Caco-2 (cell line): Measurements from ENCODE around the gene TSC22D3. TPM values are rescaled to one million over a fixed set of nuclear protein-coding genes. Genes with fewer than 3 reads are reported as not detected.

ENCODE experiments used
- BruUV-seq: library from RNA; stranded (reverse); fragments of 400-500 nt; replicated peaks from 2 replicates; lab custom pipeline; 2021; lab: Mats Ljungman, UMichigan
- CTCF ChIA-PET: fragments of 300-600 bp; sonication (Branson Sonifier 250); formaldehyde crosslinking; loops from one replicate; lab custom pipeline; 2022; ENCODE audit warnings: antibody characterized with exemption; lab: Charles Lee
- POLR2A ChIA-PET: fragments of 300-600 bp; sonication (Branson Sonifier 250); formaldehyde crosslinking; loops from one replicate; lab custom pipeline; 2022; ENCODE audit warnings: antibody characterized with exemption; lab: Charles Lee
- DNase-seq, 2 experiments: peaks; one replicate each; pipeline versions ENCODE4 v3.0.0 to v3.0.0-alpha.2; 2020 to 2022
- H3K27me3 ChIP-seq: replicated peaks from 2 replicates; pipeline ENCODE4 v1.6.0; 2011; ENCODE audit warnings: low read length; ENCODE audit not compliant: control insufficient read depth, insufficient read depth
- H3K36me3 ChIP-seq: 2 replicates; pipeline ENCODE4 v1.5.1; 2011; ENCODE audit warnings: low read length; ENCODE audit not compliant: control insufficient read depth, insufficient read depth
- H3K4me1 ChIP-seq: fragments of 250-450 bp; sonication (Bioruptor Pico); 2 replicates; pipeline ENCODE4 v1.5.1; 2020; ENCODE audit warnings: mild to moderate bottlenecking
- H3K4me3 ChIP-seq: 2 replicates; pipeline ENCODE4 v1.5.1; 2011; ENCODE audit warnings: low read depth, mild to moderate bottlenecking, control low read depth, low read length
- H3K9me3 ChIP-seq: fragments of 250-450 bp; sonication (Bioruptor Pico); 2 replicates; pipeline ENCODE4 v1.5.1; 2020; ENCODE audit warnings: mild to moderate bottlenecking, moderate library complexity
- H3K27ac Mint-ChIP-seq: one replicate; pipeline ENCODE4 v1.8.0; 2022; ENCODE audit warnings: mixed read lengths; ENCODE audit not compliant: unreplicated experiment
- H3K27me3 Mint-ChIP-seq: one replicate; pipeline ENCODE4 v1.8.0; 2022; ENCODE audit warnings: mixed read lengths; ENCODE audit not compliant: insufficient read depth, unreplicated experiment
- H3K36me3 Mint-ChIP-seq: one replicate; pipeline ENCODE4 v1.8.0; 2022; ENCODE audit warnings: mild to moderate bottlenecking, mixed read lengths; ENCODE audit not compliant: insufficient read depth, unreplicated experiment
- H3K4me1 Mint-ChIP-seq: one replicate; pipeline ENCODE4 v1.8.0; 2022; ENCODE audit warnings: low read depth, mixed read lengths; ENCODE audit not compliant: unreplicated experiment
- H3K4me3 Mint-ChIP-seq: one replicate; pipeline ENCODE4 v1.8.0; 2022; ENCODE audit warnings: mild to moderate bottlenecking, moderate library complexity, mixed read lengths; ENCODE audit not compliant: unreplicated experiment
- H3K9me3 Mint-ChIP-seq: one replicate; pipeline ENCODE4 v1.8.0; 2022; ENCODE audit warnings: mixed read lengths; ENCODE audit not compliant: unreplicated experiment
- CTCF ChIP-seq, 2 experiments: fragments of 200-600 bp in 1 of 2; IDR thresholded peaks; 1 replicate in 1 of 2; 2 replicates in 1 of 2; pipeline versions ENCODE4 v1.5.1 to v1.8.0; 2011 to 2022; ENCODE audit warnings: antibody characterized with exemption in 1 of 2, control low read depth in 1 of 2, inconsistent platforms in 1 of 2, low read depth in 1 of 2, low read length in 1 of 2, mild to moderate bottlenecking in 1 of 2, moderate library complexity in 1 of 2; ENCODE audit not compliant: insufficient read depth in 1 of 2, severe bottlenecking in 1 of 2, unreplicated experiment in 1 of 2
- intact Hi-C: fragments of 100-400 bp; cut with micrococcal nuclease; formaldehyde crosslinking; loops from one replicate; pipeline ENCODE4 v1.10.0; 2022; ENCODE audit not compliant: unreplicated experiment
- total RNA-seq: library from RNA; stranded (reverse); gene quantifications from 2 replicates; pipeline ENCODE4 v1.2.3, GENCODE V29; 2022

The TSC22D3 gene
- total RNA-seq, 1 experiment from 2014 or later: 2.2 TPM

- no peaks in the 10 kb centered on the region for H3K27me3 ChIP-seq
- no peaks in the 10 kb centered on the region for H3K9me3 Mint-ChIP-seq
- ChIA-PET POLR2A (no interaction called here), CTCF (no interaction called here)
- TF ChIP-seq CTCF (IDR thresholded peaks at IDR 0.05; ENCODE audit: insufficient read depth in 1 of 2, low read depth in 1 of 2, low read length in 1 of 2, severe bottlenecking in 1 of 2, unreplicated experiment in 1 of 2): no peak
- no peak overlapping the region for H3K27ac Mint-ChIP-seq
- no peaks in the 10 kb centered on the region for H3K4me1 ChIP-seq
- intact Hi-C loops: no loop called here
- H3K36me3 Mint-ChIP-seq: no peaks in the 10 kb centered on the region
- H3K4me1 Mint-ChIP-seq: no peaks in the 10 kb centered on the region
- H3K4me3 Mint-ChIP-seq: no peak overlapping the region
- no peaks in the 10 kb centered on the region for H3K9me3 ChIP-seq
- H3K27me3 Mint-ChIP-seq: peaks cover 7% of the 10 kb centered on the region
- DNase-seq: no peak
- BruUV-seq: no TSS peak
- H3K36me3 ChIP-seq: no peaks in the 10 kb centered on the region
- H3K4me3 ChIP-seq: no peak overlapping the region
Measured at GRCh38 chrX:107763647-107764046, 11.9 kb downstream of the TSC22D3 start.

DNA sequence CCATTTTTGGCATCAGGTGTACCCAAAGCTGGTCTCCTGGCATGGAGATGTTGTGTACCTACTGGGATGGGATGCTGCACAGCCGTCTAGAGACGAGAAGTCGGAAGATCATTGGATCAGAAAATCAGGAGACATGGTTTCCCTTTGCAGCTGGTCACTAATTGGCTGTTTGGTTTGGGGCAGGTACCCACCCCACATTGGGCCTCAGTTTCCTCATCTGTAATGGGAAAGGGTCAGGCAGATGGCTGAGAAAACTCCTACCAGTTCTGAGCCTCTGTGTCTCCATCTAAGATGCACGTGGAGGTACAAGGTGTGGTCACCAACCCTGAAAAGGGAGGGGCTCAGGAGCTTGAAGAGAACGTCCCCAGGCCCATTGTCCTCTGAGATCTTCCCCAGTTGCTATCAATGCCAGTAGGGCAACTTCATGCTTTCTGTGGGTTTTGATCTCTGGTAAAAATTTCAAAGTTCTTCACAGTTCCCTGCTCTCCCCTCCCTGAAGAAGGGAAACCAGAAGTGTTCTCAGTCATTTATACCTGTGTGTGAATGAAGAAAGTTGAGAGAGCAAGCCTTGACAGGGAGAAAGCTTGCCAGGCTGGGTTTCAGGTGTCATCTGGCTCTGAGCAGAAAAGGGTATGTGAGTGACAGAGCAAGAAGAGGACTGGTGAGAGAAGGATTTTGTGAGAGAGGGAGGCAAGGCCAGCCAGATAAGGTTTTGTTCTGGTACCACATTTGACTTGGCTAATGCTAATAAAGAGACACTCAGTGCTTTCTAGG lies 15.1 kb downstream of the TSC22D3 start:
- H3K4me3 Mint-ChIP-seq: no peak overlapping the region
- ChIA-PET POLR2A (no interaction called here), CTCF (interaction anchor here (0.6 kb wide), 1 partner anchor 72 kb away, joined by 4 read pairs; no protein-coding TSS in a partner anchor)
- intact Hi-C loops: no loop called here
- no peaks in the 10 kb centered on the region for H3K9me3 ChIP-seq
- H3K27ac Mint-ChIP-seq: no peak overlapping the region
- no peaks in the 10 kb centered on the region for H3K36me3 ChIP-seq
- H3K27me3 ChIP-seq: no peaks in the 10 kb centered on the region
- H3K36me3 Mint-ChIP-seq: no peaks in the 10 kb centered on the region
- no peak overlapping the region for H3K4me3 ChIP-seq
- no peaks in the 10 kb centered on the region for H3K9me3 Mint-ChIP-seq
- H3K4me1 ChIP-seq: no peaks in the 10 kb centered on the region
- BruUV-seq: no TSS peak
- peaks cover 7% of the 10 kb centered on the region for H3K27me3 Mint-ChIP-seq
- no peak for TF ChIP-seq CTCF (IDR thresholded peaks at IDR 0.05; ENCODE audit: insufficient read depth in 1 of 2, low read depth in 1 of 2, low read length in 1 of 2, severe bottlenecking in 1 of 2, unreplicated experiment in 1 of 2)
- no peaks in the 10 kb centered on the region for H3K4me1 Mint-ChIP-seq
- DNase-seq: no peak

DNA sequence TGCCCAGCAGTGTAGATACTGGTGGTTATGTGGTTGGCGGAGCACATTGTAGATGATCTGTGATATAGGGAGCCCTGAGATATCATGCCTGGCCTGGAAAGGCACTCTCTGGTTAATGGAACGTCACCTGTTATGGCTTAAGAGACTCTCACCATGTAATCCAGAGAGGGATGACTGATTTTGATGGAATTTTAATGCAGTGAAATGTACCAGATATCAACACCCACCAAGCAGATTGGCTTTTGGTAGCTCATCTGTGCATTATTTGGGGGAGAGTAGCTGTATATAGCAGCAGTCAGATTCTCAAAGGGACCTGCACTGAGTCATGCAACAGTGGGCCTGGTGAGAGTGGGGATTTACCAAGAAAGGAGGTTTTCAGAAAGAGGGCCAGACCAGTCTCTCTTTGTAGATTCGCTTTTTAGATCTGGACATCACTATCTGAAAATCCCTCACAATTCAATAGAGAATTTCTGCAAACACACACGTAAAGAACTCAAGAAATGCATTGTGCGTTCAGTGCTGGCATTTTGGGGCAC lies 17.3 kb downstream of the TSC22D3 start:
- no peak overlapping the region for H3K4me3 Mint-ChIP-seq
- Histone ChIP-seq H3K4me1 (no peaks in the 10 kb centered on the region), H3K4me3 (no peak overlapping the region), H3K36me3 (no peaks in the 10 kb centered on the region), H3K27me3 (no peaks in the 10 kb centered on the region), H3K9me3 (no peaks in the 10 kb centered on the region)
- H3K9me3 Mint-ChIP-seq: no peaks in the 10 kb centered on the region
- no peak for TF ChIP-seq CTCF (IDR thresholded peaks at IDR 0.05; ENCODE audit: insufficient read depth in 1 of 2, low read depth in 1 of 2, low read length in 1 of 2, severe bottlenecking in 1 of 2, unreplicated experiment in 1 of 2)
- no peaks in the 10 kb centered on the region for H3K4me1 Mint-ChIP-seq
- DNase-seq: no peak
- H3K36me3 Mint-ChIP-seq: no peaks in the 10 kb centered on the region
- intact Hi-C loops: no loop called here
- ChIA-PET CTCF (no interaction called here), POLR2A (no interaction called here)
- no peak overlapping the region for H3K27ac Mint-ChIP-seq
- no TSS peak for BruUV-seq
- H3K27me3 Mint-ChIP-seq: peaks cover 7% of the 10 kb centered on the region
